AG04449 (cell line): Measurements from ENCODE around the gene CMTM1.
"Not testable (repeated sequence)": the region's sequence is repeated elsewhere in the genome, so short reads cannot be mapped to it uniquely, and the experiment has no call there.

Source experiments
- CTCF ChIA-PET: fragments of 350-600 bp; formaldehyde crosslinking; extraction: SDS; loops from one replicate; lab custom pipeline; 2021; ENCODE audit warnings: antibody characterized with exemption; lab: Yijun Ruan, JAX
- POLR2A ChIA-PET: fragments of 400-600, 350-600 bp; formaldehyde crosslinking; extraction: SDS; loops from one replicate; lab custom pipeline; 2020; ENCODE audit warnings: antibody characterized with exemption, inconsistent platforms; lab: Yijun Ruan, JAX
- DNase-seq: peaks from one replicate; pipeline ENCODE4 v3.0.0-alpha.2; 2010; ENCODE audit warnings: low read depth, low spot score
- H3K4me3 ChIP-seq: 2 replicates; pipeline ENCODE4 v1.5.1; 2011; ENCODE audit warnings: low read depth, mild to moderate bottlenecking, control low read depth, low read length
- TF ChIP-seq, protein P1 (sequence below): IDR thresholded peaks from one replicate; pipeline ENCODE4 v1.5.1; 2011; ENCODE audit warnings: mild to moderate bottlenecking, moderate library complexity, low read length, control low read depth, inconsistent platforms; ENCODE audit not compliant: insufficient read depth; ENCODE audit errors: missing control alignments

CMTM1 gene

DNA sequence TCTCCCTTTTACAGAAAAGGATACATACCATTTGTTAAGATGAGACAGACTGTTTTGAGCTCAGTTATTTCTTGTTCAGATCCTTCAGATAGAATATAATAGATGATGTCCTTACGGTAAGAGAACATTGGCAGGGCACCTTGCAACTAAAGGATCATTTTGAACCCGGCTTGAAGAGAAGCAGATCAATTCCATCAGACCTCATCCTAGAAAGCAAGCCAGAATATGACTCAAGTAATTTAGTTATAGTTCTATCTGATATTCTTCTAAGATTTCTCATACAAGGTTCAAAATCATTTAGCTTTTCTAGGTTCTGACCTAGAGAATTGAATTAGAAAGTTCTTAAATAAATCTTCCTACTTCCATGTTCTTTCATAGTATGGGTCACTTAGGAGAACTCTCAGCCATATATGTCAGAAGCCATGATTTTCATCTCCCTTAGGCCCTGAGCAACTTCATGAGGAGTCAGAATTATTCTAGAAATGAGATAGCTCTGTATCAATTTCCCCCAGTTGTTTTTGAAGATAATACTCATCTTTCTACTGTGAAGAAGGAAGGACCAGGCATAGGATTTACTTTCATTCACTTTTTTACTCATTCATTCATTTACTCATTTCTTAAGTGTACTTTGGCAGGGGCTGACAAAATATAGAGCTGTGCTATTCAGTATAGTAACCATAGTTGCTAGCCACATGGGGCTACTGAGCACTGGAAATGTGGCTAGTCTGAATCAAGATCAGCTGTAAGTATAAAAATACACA is 2.5 kb upstream of the CMTM1 start:
- POLR2A ChIA-PET: interaction anchor here (0.9 to 1.8 kb wide), 2 partner anchors 11 kb away, joined by 3 to 9 read pairs; partner anchors contain the start of gene CKLF
- TF ChIP-seq, protein P1, sequence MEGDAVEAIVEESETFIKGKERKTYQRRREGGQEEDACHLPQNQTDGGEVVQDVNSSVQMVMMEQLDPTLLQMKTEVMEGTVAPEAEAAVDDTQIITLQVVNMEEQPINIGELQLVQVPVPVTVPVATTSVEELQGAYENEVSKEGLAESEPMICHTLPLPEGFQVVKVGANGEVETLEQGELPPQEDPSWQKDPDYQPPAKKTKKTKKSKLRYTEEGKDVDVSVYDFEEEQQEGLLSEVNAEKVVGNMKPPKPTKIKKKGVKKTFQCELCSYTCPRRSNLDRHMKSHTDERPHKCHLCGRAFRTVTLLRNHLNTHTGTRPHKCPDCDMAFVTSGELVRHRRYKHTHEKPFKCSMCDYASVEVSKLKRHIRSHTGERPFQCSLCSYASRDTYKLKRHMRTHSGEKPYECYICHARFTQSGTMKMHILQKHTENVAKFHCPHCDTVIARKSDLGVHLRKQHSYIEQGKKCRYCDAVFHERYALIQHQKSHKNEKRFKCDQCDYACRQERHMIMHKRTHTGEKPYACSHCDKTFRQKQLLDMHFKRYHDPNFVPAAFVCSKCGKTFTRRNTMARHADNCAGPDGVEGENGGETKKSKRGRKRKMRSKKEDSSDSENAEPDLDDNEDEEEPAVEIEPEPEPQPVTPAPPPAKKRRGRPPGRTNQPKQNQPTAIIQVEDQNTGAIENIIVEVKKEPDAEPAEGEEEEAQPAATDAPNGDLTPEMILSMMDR: no peak
- no peak for DNase-seq
- H3K4me3 ChIP-seq: no peak overlapping the region
- CTCF ChIA-PET: interaction anchor here (0.9 to 4.2 kb wide), 13 partner anchors 9 to 305 kb away, joined by 3 to 15 read pairs (median 4); partner anchors contain the start of gene CKLF

DNA sequence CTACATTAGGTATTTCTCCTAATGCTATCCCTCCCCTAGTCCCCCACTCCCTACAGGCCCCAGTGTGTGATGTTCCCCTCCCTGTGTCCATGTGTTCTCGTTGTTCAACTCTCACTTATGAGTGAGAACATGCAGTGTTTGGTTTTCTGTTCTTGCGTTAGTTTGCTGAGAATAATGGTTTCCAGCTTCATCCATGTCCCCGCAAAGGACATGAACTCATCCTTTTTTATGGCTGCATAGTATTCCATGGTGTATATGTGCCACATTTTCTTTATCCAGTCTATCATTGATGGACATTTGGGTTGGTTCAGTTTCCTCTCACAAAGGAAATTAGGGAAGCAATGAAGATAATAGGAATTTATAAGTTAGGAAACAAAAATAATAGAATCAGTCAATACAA is 1.0 kb downstream of the CMTM1 start:
- H3K4me3 ChIP-seq, CTCF ChIA-PET, DNase-seq, POLR2A ChIA-PET: not testable (repeated sequence)

- DNase-seq: no peak
- no peak overlapping the region for H3K4me3 ChIP-seq
- ChIA-PET POLR2A (interaction anchor here (1.2 kb wide), 1 partner anchor 16 kb away, joined by 3 read pairs; the partner anchor contains the start of gene CKLF), CTCF (interaction anchor here (0.8 kb wide), 1 partner anchor 186 kb away, joined by 3 read pairs; no protein-coding TSS in a partner anchor)
- TF ChIP-seq, protein P1: no peak
These were observed 2.1 kb downstream of the CMTM1 start for GRCh38 chr16:66568355-66568754.

- peak; percentile 33 for DNase-seq
- TF ChIP-seq, protein P1: no peak
- no peak overlapping the region for H3K4me3 ChIP-seq
- POLR2A ChIA-PET: interaction anchor here (1.2 kb wide), 1 partner anchor 17 kb away, joined by 3 read pairs; the partner anchor contains the start of gene CKLF
- CTCF ChIA-PET: interaction anchor here (0.8 to 3.3 kb wide), 6 partner anchors 11 to 212 kb away, joined by 3 to 21 read pairs (median 4); partner anchors contain the start of gene CMTM2
These were observed 2.9 kb downstream of the CMTM1 start for GRCh38 chr16:66569131-66569530.

DNA sequence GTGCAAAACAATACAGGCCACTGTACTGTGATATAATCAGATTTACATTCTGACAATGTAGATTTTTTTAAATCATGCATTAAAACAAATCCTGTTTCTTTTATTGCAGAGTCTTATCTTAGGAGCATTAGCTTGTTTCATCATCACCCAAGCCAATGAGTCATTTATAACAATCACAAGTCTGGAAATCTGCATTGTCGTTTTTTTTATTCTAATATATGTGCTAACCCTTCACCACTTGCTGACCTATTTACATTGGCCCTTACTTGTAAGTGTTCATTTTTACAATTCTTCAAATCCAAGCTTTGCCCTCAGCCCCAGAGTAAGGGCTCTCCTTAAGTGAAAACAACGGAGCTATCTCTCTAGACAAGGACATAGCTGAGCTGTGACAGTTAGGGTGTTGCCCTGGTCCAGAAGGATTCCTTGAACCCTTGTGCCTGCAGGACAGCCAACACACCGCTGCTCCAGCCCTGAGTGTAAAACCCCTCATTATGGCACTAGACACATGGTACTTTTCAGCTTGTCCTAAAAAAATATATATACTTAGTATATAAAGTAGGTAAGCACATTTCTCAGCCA is 3.7 kb downstream of the CMTM1 start:
- no peak overlapping the region for H3K4me3 ChIP-seq
- TF ChIP-seq, protein P1: no peak
- POLR2A ChIA-PET: interaction anchor here (0.7 to 0.9 kb wide), 2 partner anchors 10 to 54 kb away, joined by 3 to 4 read pairs; no protein-coding TSS in a partner anchor
- CTCF ChIA-PET: interaction anchor here (1.0 to 3.3 kb wide), 8 partner anchors 10 to 298 kb away, joined by 3 to 21 read pairs (median 4); partner anchors contain the start of gene CMTM2
- DNase-seq: peak; percentile 21

DNA sequence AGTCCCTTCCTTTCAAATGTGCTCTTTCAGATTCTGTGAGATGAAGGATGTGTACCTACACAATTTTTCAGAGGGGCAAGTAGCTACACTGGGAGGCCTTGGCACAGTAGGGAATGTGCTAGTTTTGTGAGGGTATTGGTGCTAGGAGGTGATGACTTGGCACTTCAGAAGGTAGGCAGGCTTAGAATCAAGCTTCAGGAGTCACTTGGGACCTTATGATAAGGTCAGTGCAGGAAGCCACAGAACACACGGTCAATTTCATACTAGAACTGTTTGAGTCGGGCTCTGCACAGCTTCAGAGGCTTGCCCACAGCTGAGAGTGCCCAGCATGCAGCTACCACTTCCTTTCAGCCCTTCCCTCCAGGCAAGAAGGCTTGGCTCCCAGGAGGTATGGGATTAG is 6.1 kb downstream of the CMTM1 start:
- H3K4me3 ChIP-seq: no peak overlapping the region
- no peak for DNase-seq
- CTCF ChIA-PET: interaction anchor here (1.0 to 3.3 kb wide), 4 partner anchors 8 to 165 kb away, joined by 3 to 21 read pairs (median 4); partner anchors contain the start of gene CMTM2
- TF ChIP-seq, protein P1: no peak
- POLR2A ChIA-PET: no interaction called here
